H9 (cell line): ENCODE results near the gene RNU4-1. TPM values are rescaled to one million over a fixed set of nuclear protein-coding genes. Genes with fewer than 3 reads are reported as not detected.

Experiments used
- DNase-seq: peaks from one replicate; pipeline ENCODE4 v3.0.0-alpha.2; 2017
- H2AFZ ChIP-seq: one replicate; pipeline ENCODE4 v1.6.1; 2013; ENCODE audit warnings: mild to moderate bottlenecking, low read length, control low read depth, moderate library complexity
- H2AK5ac ChIP-seq: 2 replicates; pipeline ENCODE4 v1.6.1; 2013; ENCODE audit warnings: low read length, control low read depth, mixed read lengths; ENCODE audit not compliant: insufficient read length
- H2BK120ac ChIP-seq: one replicate; pipeline ENCODE4 v1.6.1; 2013; ENCODE audit warnings: low read depth, mild to moderate bottlenecking, low read length, control low read depth, inconsistent platforms; ENCODE audit not compliant: poor library complexity, severe bottlenecking
- H2BK12ac ChIP-seq: 2 replicates; pipeline ENCODE4 v1.6.1; 2013; ENCODE audit warnings: low read length, control low read depth, mixed read lengths, low read depth; ENCODE audit not compliant: insufficient read length
- H2BK15ac ChIP-seq: 2 replicates; pipeline ENCODE4 v1.6.1; 2013; ENCODE audit warnings: low read depth, low read length, control low read depth
- H2BK20ac ChIP-seq: one replicate; pipeline ENCODE4 v1.6.1; 2013; ENCODE audit warnings: low read depth, mild to moderate bottlenecking, low read length, control low read depth, inconsistent platforms; ENCODE audit not compliant: poor library complexity, severe bottlenecking
- H2BK5ac ChIP-seq: 2 replicates; pipeline ENCODE4 v1.6.1; 2013; ENCODE audit warnings: low read length, control low read depth, mixed read lengths; ENCODE audit not compliant: insufficient read length
- H3K14ac ChIP-seq: 2 replicates; pipeline ENCODE4 v1.6.1; 2013; ENCODE audit warnings: low read length, control low read depth; ENCODE audit not compliant: insufficient read depth
- H3K18ac ChIP-seq: 2 replicates; pipeline ENCODE4 v1.6.1; 2013; ENCODE audit warnings: low read depth, mild to moderate bottlenecking, mixed read lengths, low read length, control low read depth; ENCODE audit not compliant: insufficient read length
- H3K23ac ChIP-seq: 2 replicates; pipeline ENCODE4 v1.6.1; 2013; ENCODE audit warnings: low read length, control low read depth, mixed read lengths, low read depth; ENCODE audit not compliant: insufficient read length
- H3K23me2 ChIP-seq: 2 replicates; pipeline ENCODE4 v1.6.1; 2013; ENCODE audit warnings: low read depth, mild to moderate bottlenecking, mixed read lengths, low read length, control low read depth; ENCODE audit not compliant: insufficient read length, poor library complexity, severe bottlenecking
- H3K27ac ChIP-seq: 2 replicates; pipeline ENCODE4 v1.5.1; 2013; ENCODE audit warnings: low read length, control low read depth, mixed read lengths, low read depth; ENCODE audit not compliant: insufficient read length
- H3K27me3 ChIP-seq: 2 replicates; pipeline ENCODE4 v1.6.1; 2013; ENCODE audit warnings: low read length, control low read depth, inconsistent platforms; ENCODE audit not compliant: insufficient read depth
- H3K4ac ChIP-seq: 2 replicates; pipeline ENCODE4 v1.6.1; 2013; ENCODE audit warnings: low read depth, mild to moderate bottlenecking, control low read depth, inconsistent platforms, low read length, moderate library complexity
- H3K4me1 ChIP-seq: 2 replicates; pipeline ENCODE4 v1.6.1; 2013; ENCODE audit warnings: low read length, control low read depth, inconsistent platforms; ENCODE audit not compliant: insufficient read depth
- H3K4me2 ChIP-seq: 2 replicates; pipeline ENCODE4 v1.6.1; 2013; ENCODE audit warnings: low read length, control low read depth, mixed read lengths; ENCODE audit not compliant: insufficient read length, insufficient read depth
- H3K56ac ChIP-seq: 2 replicates; pipeline ENCODE4 v1.6.1; 2013; ENCODE audit warnings: low read depth, mild to moderate bottlenecking, mixed read lengths, low read length, control low read depth; ENCODE audit not compliant: insufficient read length
- H3K79me1 ChIP-seq: 2 replicates; pipeline ENCODE4 v1.6.1; 2013; ENCODE audit warnings: low read depth, mild to moderate bottlenecking, moderate library complexity, low read length, control low read depth, inconsistent platforms; ENCODE audit not compliant: insufficient read depth, poor library complexity, severe bottlenecking
- H3K79me2 ChIP-seq: 2 replicates; pipeline ENCODE4 v1.6.1; 2013; ENCODE audit warnings: low read length, control low read depth, inconsistent platforms; ENCODE audit not compliant: insufficient read depth
- H3K9ac ChIP-seq: 2 replicates; pipeline ENCODE4 v1.6.1; 2013; ENCODE audit warnings: low read length, control low read depth, mixed read lengths; ENCODE audit not compliant: insufficient read length; ENCODE audit errors: extremely low read depth
- H3K9me3 ChIP-seq: one replicate; pipeline ENCODE4 v1.6.1; 2013; ENCODE audit warnings: low read depth, low read length, inconsistent platforms; ENCODE audit not compliant: control insufficient read depth
- H3T11ph ChIP-seq: one replicate; pipeline ENCODE4 v1.6.1; 2013; ENCODE audit warnings: mild to moderate bottlenecking, low read length, control low read depth, inconsistent platforms
- H4K20me1 ChIP-seq: one replicate; pipeline ENCODE4 v1.6.1; 2013; ENCODE audit not compliant: control insufficient read depth, insufficient read length, insufficient read depth
- H4K5ac ChIP-seq: 2 replicates; pipeline ENCODE4 v1.6.1; 2013; ENCODE audit warnings: low read depth, mild to moderate bottlenecking, mixed read lengths, low read length, control low read depth; ENCODE audit not compliant: insufficient read length
- H4K8ac ChIP-seq: replicated peaks from 2 replicates; pipeline ENCODE4 v1.6.1; 2013; ENCODE audit warnings: low read length, control low read depth, mixed read lengths, low read depth; ENCODE audit not compliant: insufficient read length
- H4K91ac ChIP-seq: 2 replicates; pipeline ENCODE4 v1.6.1; 2013; ENCODE audit warnings: low read depth, mild to moderate bottlenecking, moderate library complexity, mixed read lengths, low read length, control low read depth; ENCODE audit not compliant: insufficient read length
- H3K27ac Mint-ChIP-seq, 3 experiments: 2 replicates in 2 of 3; 3 replicates in 1 of 3; pipeline ENCODE4 v1.8.0; 2020 to 2021; ENCODE audit warnings: mixed read lengths in 3 of 3, mild to moderate bottlenecking in 1 of 3, moderate library complexity in 1 of 3
- H3K27me3 Mint-ChIP-seq: 2 replicates; pipeline ENCODE4 v1.8.0; 2021; ENCODE audit warnings: low read depth, mild to moderate bottlenecking, moderate library complexity, mixed read lengths
- H3K36me3 Mint-ChIP-seq, 3 experiments: 2 replicates in 2 of 3; 3 replicates in 1 of 3; pipeline ENCODE4 v1.8.0; 2020 to 2021; ENCODE audit warnings: low read depth in 3 of 3, mixed read lengths in 3 of 3; ENCODE audit not compliant: insufficient read depth in 1 of 3
- H3K4me1 Mint-ChIP-seq, 2 experiments: 2 replicates each; pipeline ENCODE4 v1.8.0; 2020; ENCODE audit warnings: mixed read lengths in 2 of 2
- H3K4me3 Mint-ChIP-seq, 2 experiments: 2 replicates in 1 of 2; 3 replicates in 1 of 2; pipeline ENCODE4 v1.8.0; 2020 to 2021; ENCODE audit warnings: mild to moderate bottlenecking in 2 of 2, mixed read lengths in 2 of 2, moderate library complexity in 1 of 2
- H3K9me3 Mint-ChIP-seq, 2 experiments: 2 replicates in 1 of 2; 3 replicates in 1 of 2; pipeline ENCODE4 v1.8.0; 2020; ENCODE audit warnings: mild to moderate bottlenecking in 2 of 2, mixed read lengths in 2 of 2, moderate library complexity in 1 of 2
- CTCF ChIP-seq: fragments of 200-600 bp; sonication (generic); conservative IDR thresholded peaks from 3 replicates; pipeline ENCODE4 v1.8.0; 2021; ENCODE audit warnings: antibody characterized with exemption, mild to moderate bottlenecking
- WGBS: extraction: QIAGEN DNeasy Blood & Tissue Kit; methylation state at CpG from one replicate; pipeline ENCODE4 v1.1.7; 2013; ENCODE audit warnings: missing lambda C conversion rate, low lambda C conversion rate, mixed read lengths; ENCODE audit not compliant: insufficient read length; ENCODE audit errors: extremely low coverage; 5-methylcytosine and 5-hydroxymethylcytosine counted together
- total RNA-seq: library from RNA; stranded (reverse); gene quantifications from 2 replicates; pipeline ENCODE4 v1.2.1, GENCODE V29; 2021

Gene RNU4-1
- total RNA-seq, 1 experiment from 2014 or later, result 3,262 TPM

GRCh38 chr12:120264086-120264903 is 28.7 kb downstream of the RNU4-1 start:
- Mint-ChIP-seq H3K4me1 (peaks cover 36 to 56% of the 10 kb centered on the region in 2 experiments), H3K4me3 (peak overlapping the region; percentile 75 to 87)

More at GRCh38 chr12:120264086-120264903, 28.7 kb downstream of the RNU4-1 start:
- Histone ChIP-seq H2BK120ac (no peak overlapping the region), H3K27ac (no peak overlapping the region), H3K79me2 (peaks cover 45% of the 10 kb centered on the region; the same call in 1 of the 2 replicates), H4K91ac (no peak overlapping the region), H2BK5ac (no peak overlapping the region), H3K23ac (no peak overlapping the region), H3T11ph (no peak overlapping the region), H4K5ac (no peak overlapping the region), H4K20me1 (no peaks in the 10 kb centered on the region), H2BK20ac (no peak overlapping the region), H3K9ac (peak overlapping the region; percentile 49), H3K14ac (peak overlapping the region; percentile 67; the same call in 1 of the 2 replicates), H3K23me2 (peaks cover 8% of the 10 kb centered on the region), H3K4ac (no peak overlapping the region), H4K8ac (no peak overlapping the region), H3K9me3 (no peaks in the 10 kb centered on the region), H2AK5ac (no peak overlapping the region), H2AFZ (no peak overlapping the region), H3K79me1 (peaks cover 3% of the 10 kb centered on the region), H3K18ac (no peak overlapping the region), H3K56ac (no peak overlapping the region), H3K27me3 (no peaks in the 10 kb centered on the region), H3K4me2 (peak overlapping the region; percentile 50), H3K4me1 (peaks cover 12% of the 10 kb centered on the region), H2BK15ac (no peak overlapping the region), H2BK12ac (no peak overlapping the region)
- DNase-seq, result peak; percentile 33
- no peaks in the 10 kb centered on the region; a peak in 1 of 5 replicates for H3K9me3 Mint-ChIP-seq
- H3K36me3 Mint-ChIP-seq, result peaks cover 0 to 5% (median 5%) of the 10 kb centered on the region in 3 experiments; a peak in 3 of 7 replicates
- WGBS, result no CpG with 5 or more reads among the region's 15 CpGs
- no peak for TF ChIP-seq CTCF
- H3K27ac Mint-ChIP-seq, result peak overlapping the region in 2 of 3 experiments; percentile 15 to 54; a peak in 5 of 7 replicates
- H3K27me3 Mint-ChIP-seq, result no peaks in the 10 kb centered on the region
